Stimulated activated CD8-positive, alpha-beta memory T cell treated with anti-CD3 and anti-CD28 coated beads, Interleukin-7, amount 100 ng/mL, for 1 hour (primary cell): ENCODE data around the gene ZNF385D.

ENCODE experiments used
- DNase-seq, 2 donors: peaks; one replicate each; pipeline ENCODE4 v3.0.0-alpha.2; 2020; ENCODE audit warnings: low read depth in 2 of 2

Gene ZNF385D

GRCh38 chr3:21750831-21751391 is at the start of gene ZNF385D:
Gene ZNF385D, minus strand, starts transcription at chr3:21751210. Its CDS starts 294 bp downstream, at chr3:21750916.
- no peak for DNase-seq

- no peak for DNase-seq
Measured at GRCh38 chr3:21798356-21799088, 47.5 kb upstream of the ZNF385D start.

- no peak for DNase-seq
Measured at GRCh38 chr3:21795921-21796320, 44.9 kb upstream of the ZNF385D start.

- no peak for DNase-seq
Measured at GRCh38 chr3:21795152-21795837, 44.3 kb upstream of the ZNF385D start.

- DNase-seq = no peak
Measured at GRCh38 chr3:21794291-21794690, 43.3 kb upstream of the ZNF385D start.

GRCh38 chr3:21792176-21792575 is 41.2 kb upstream of the ZNF385D start:
- no peak for DNase-seq

GRCh38 chr3:21791356-21791755 is 40.3 kb upstream of the ZNF385D start:
- no peak for DNase-seq

GRCh38 chr3:21790466-21790865 is 39.5 kb upstream of the ZNF385D start:
- no peak for DNase-seq

GRCh38 chr3:21789730-21790129 is 38.7 kb upstream of the ZNF385D start:
- no peak for DNase-seq

GRCh38 chr3:21786438-21786797 is 35.4 kb upstream of the ZNF385D start:
- no peak for DNase-seq

GRCh38 chr3:21785765-21786437 is 34.9 kb upstream of the ZNF385D start:
- no peak for DNase-seq

- DNase-seq = no peak
Measured at GRCh38 chr3:21783839-21784238, 32.8 kb upstream of the ZNF385D start.

- no peak for DNase-seq
Measured at GRCh38 chr3:21781355-21781754, 30.3 kb upstream of the ZNF385D start.

- DNase-seq = no peak
Measured at GRCh38 chr3:21779909-21780308, 28.9 kb upstream of the ZNF385D start.

GRCh38 chr3:21778715-21779114 is 27.7 kb upstream of the ZNF385D start:
- DNase-seq = no peak

GRCh38 chr3:21777821-21778220 is 26.8 kb upstream of the ZNF385D start:
- DNase-seq = no peak

- DNase-seq = no peak
Measured at GRCh38 chr3:21766002-21766401, 15.0 kb upstream of the ZNF385D start.

GRCh38 chr3:21755896-21756295 is 4.9 kb upstream of the ZNF385D start:
- no peak for DNase-seq

GRCh38 chr3:21754839-21755238 is 3.8 kb upstream of the ZNF385D start:
- no peak for DNase-seq

- no peak for DNase-seq
Measured at GRCh38 chr3:21752749-21753347, 1.8 kb upstream of the ZNF385D start.

- DNase-seq = no peak
Measured at GRCh38 chr3:21751886-21752285, 876 bp upstream of the ZNF385D start.

- no peak for DNase-seq
Measured at GRCh38 chr3:21750080-21750696, 822 bp downstream of the ZNF385D start.
